ENCODE results near the gene AMTN.

The AMTN gene

DNA sequence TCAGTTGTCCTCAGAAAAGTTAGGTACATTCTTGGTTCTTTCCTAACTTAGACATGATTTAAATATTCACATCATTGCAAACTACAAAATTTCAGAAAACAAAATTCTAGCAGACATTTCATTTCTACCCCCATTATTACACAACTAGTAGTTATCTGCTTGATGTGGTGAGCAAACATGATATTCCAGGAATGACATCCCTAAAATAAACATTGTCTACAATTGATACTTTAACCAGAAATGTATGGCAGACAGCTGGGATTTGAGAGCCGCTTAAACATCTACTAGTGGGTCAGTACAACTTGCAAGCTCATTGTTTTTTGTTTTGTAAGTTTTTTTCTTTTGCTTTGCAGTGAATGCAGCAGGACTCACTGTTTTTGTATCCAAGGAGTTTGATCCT, 41.6 kb downstream of the AMTN start:
- no peak for DNase-seq

DNA sequence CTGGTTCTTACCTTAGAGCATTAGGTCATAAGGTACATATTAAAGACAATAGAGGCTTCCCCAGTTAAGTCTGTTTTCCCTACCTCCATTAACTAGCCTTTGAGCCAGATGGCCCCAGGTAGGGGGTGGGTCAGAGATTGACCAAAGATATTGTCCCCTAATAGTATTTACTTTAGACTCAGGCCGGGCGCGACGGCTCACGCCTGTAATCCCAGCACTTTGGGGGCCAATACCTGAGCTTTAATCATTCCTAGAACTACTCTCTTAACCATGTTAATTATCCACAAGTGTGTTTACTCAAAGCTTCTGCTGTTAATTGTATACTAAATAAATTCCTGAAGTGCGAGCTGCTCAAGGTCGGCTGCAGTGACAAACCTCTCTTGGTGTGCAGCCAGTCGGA, 45.7 kb downstream of the AMTN start:
- DNase-seq: no peak

DNA sequence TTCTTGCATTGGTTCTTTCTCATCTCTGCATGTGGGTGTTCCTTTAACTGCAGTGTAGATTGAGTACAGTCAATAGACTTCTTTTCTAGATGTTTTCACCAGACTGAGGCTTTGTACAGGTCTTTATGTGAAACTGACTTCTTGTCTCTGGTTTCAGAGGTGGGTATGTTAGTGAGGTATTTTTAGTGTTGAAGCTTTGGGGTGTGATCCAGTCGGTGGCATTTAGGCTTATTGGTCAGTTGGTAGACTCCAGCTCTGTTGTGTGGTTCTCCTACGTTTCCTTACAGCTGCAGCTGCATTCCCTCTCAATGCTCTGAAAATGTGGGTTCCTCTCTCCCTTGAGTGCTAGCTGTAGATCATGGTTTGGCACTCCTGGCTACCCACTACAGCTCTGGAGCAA, 52.4 kb downstream of the AMTN start:
- no peak for DNase-seq

DNA sequence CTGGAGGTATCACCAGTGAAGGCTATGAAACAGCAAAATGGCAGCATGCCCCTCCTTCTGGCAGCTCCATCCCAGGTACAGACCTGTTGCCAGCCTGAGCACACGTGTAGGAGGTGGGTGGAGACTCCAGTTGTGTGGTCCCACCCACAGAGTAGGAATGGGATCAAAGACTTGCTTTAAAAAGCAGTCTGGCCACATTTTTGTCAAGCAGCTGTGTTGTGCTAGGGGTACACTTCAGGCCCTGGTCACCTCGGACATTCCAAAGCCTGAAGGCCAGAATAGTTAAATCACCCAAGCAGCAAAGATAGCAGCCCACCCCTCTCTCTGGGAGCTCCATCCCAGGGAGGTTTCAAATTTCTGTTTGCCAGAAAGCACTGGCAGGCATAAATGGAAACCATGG, 53.4 kb downstream of the AMTN start:
- DNase-seq: no peak

DNA sequence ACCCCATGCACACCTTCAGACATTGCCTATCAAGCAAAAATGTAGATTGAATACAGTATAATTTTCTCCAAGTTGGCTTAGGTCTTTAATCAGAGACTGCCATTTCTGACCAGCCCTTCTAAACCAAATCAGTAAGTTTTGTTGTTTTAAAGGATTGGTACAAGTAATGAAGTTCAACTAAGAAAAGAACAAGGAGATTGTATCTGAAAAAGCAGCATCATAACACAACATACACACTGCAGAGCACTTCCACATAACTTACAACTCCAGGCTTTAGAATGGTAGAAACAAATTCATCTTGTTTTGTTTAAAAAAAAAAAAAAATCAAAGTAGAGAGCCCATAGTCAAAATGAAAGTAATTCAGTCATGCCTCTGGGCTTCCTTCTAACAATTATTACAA, 57.6 kb downstream of the AMTN start:
- DNase-seq: no peak

DNA sequence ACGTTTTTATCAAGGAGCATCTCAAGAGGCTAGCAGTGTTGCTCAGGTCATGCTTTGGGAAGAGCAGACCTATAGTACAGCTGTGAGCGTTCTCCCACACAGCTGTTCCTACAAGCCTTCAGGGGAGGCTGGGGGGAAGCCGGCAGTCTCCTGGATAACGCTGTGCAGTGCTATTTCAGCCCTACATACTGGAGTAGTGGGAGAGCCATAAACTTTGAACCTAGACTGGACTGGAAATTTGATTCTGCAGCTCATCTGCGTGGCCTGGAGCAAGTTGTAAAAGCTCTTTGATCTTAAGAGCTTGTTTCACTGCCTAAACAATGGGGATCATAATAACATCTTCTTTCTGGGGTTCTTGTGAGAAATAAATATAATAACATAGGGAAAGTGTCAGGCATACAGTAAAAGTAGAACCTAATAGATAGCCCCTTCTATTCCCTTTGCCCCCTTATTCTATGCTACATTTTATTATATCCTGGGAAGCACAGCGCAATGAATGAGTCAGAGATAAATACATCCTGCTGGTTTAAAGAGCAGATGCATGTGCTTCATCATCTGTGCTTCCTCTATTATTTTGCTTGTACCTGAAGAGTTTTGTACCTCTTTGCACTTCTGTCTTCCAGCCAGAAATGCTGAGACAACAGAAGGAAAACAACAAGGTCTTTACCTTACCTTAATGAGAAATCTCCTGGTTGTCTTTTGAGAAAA, 59.0 kb downstream of the AMTN start:
- no peak for DNase-seq

DNA sequence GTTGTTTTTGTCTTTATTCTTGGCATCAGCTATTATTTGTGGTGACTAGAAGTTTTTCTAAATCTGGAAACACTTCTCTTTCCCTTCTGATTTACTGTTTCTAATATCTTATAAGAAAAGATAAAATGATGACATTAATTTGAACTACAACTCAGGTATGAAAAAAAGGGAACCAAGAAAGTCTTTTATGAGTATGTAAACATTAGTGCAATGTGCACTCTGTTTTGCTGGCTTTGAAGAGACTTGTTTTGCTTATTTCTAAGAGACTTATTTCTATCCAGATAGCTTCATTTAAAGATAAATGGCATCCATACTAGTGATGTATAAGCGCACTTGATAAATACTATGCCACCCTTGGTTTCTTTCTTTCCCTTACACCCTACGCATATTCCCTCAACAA, 63.6 kb downstream of the AMTN start:
- DNase-seq: no peak

Data from nucleus accumbens (tissue), 56 donors.